ENCODE results near the gene PHF21B.

The PHF21B gene

DNA sequence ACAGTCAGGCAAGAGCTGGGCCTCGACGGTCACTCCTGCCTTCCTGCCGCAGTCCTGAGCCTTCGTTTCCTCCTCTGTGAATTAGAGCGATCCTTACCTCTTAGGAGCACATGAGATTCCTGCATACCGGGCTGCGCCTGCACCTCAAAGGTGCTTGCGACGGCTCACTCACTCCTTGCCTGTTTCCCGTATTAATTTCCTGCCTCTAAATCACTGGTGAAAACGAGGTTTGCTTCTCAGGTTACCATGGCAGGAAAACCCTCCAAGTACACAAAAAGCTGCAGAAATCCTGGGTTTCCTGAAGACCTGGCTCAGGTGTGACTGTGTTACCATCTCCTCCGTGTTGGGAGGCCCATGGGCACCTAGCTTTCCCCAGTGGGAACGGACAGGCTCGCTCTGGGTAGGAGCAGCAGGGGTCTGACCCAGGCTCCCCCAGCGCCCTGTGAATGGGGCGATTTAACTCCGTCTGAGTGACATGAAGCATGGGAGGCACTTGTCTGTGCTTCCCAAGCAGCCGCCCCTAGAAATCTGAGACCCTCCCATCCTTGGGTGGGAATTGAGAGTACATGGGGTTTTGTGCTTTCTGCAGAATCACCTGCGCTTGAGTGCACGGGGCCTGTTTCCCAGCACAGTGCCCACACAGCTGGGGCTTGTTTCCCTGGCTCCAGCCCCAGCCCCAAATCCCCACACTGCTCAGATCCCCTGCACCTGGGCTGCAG, 64.8 kb downstream of the PHF21B start:
- WGBS, 2 experiments (ENCODE audit: insufficient coverage in 2 of 2), result 88 to 90% methylated on average over 17 to 19 of the region's 20 CpGs
- peaks cover 11% of the 10 kb centered on the region for H3K4me1 ChIP-seq (ENCODE audit: control insufficient read depth, insufficient read depth, low read length, poor library complexity, severe bottlenecking)
- peaks cover 4% of the 10 kb centered on the region for H3K36me3 ChIP-seq (ENCODE audit: control insufficient read depth, insufficient read depth, low read length)
- no peaks in the 10 kb centered on the region for H3K9me3 ChIP-seq (ENCODE audit: control insufficient read depth, low read length)
- no peak overlapping the region for H3K4me3 ChIP-seq (ENCODE audit: extremely low read depth, insufficient read depth, low read length, poor library complexity, severe bottlenecking)
- no peak overlapping the region for H3K27ac ChIP-seq (ENCODE audit: low read depth, low read length, severe bottlenecking)

DNA sequence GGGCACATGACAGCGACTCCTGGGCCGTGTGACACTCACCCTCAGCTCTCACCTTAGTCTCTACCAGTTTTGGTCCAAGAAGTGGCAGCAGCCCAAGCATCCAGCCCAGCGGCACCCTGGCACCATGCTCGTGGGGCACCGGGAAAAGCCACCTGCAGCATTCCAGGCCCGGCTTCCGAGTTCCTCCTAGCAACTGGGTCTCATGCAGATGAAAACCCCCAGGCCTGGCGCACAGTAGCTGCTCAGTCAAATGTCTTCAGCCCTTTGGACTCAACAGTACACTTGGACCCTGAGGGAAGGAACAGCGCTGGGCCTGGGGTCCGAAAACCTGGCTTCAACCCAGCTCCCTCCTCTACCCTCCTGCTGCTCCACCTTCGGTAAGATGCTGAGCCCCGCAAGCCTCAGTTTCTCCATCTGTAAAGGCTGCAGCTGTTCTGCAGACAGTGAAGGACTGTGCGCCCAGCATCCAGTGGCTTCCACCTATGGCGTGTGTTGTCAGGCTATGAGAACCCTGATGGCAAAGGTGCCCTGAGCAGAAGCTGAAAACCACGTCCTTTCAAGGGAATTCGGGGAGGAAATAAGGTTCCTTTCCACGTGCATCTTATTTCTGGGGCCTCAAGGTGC, 66.0 kb downstream of the PHF21B start:
- H3K4me3 ChIP-seq (ENCODE audit: extremely low read depth, insufficient read depth, low read length, poor library complexity, severe bottlenecking), result no peak overlapping the region
- H3K27ac ChIP-seq (ENCODE audit: low read depth, low read length, severe bottlenecking), result no peak overlapping the region
- WGBS, 2 experiments (ENCODE audit: insufficient coverage in 2 of 2), result 90 to 93% methylated on average over 16 to 17 of the region's 17 CpGs
- H3K4me1 ChIP-seq (ENCODE audit: control insufficient read depth, insufficient read depth, low read length, poor library complexity, severe bottlenecking), result peaks cover 11% of the 10 kb centered on the region
- no peaks in the 10 kb centered on the region for H3K9me3 ChIP-seq (ENCODE audit: control insufficient read depth, low read length)
- H3K36me3 ChIP-seq (ENCODE audit: control insufficient read depth, insufficient read depth, low read length), result peaks cover 4% of the 10 kb centered on the region

DNA sequence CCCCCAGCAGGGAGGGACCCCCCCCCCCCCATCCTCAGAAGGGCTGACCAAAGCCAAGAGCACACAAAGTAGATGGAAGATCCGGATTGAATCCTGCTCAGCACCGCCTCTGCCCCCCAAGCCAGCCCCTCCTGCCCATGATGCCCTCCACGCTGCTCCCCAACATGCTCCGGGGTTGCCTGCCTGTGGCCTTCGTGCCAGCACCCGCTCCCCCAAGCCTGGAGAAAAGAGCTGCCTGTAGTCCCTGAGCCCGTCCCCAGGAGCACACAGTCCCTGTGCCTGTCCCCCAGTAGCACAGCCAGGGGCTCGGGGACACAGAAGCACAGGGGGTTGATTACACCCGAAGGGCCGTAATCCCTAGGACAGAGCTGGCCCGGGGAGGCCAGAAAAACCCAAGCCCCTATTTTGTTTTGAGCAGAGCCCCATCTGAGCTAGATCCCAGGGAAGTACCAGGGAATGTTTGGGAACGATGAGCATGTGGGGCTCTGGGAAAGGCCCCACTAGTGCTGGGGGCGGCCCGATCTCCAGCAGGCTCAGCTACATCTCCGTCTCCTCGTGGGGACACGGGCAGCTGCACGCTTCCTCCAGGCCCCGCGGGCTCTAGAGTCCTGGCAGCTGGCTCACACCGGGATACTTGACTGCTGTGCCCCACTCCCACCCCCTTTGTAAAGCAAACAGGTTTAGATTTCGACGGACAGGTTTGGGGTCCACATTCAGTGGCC, 66.7 kb downstream of the PHF21B start:
- no peaks in the 10 kb centered on the region for H3K9me3 ChIP-seq (ENCODE audit: control insufficient read depth, low read length)
- peaks cover 11% of the 10 kb centered on the region for H3K4me1 ChIP-seq (ENCODE audit: control insufficient read depth, insufficient read depth, low read length, poor library complexity, severe bottlenecking)
- no peak overlapping the region for H3K4me3 ChIP-seq (ENCODE audit: extremely low read depth, insufficient read depth, low read length, poor library complexity, severe bottlenecking)
- H3K27ac ChIP-seq (ENCODE audit: low read depth, low read length, severe bottlenecking), result no peak overlapping the region
- WGBS, 2 experiments (ENCODE audit: insufficient coverage in 2 of 2), result 83 to 85% methylated on average over 22 to 23 of the region's 23 CpGs
- H3K36me3 ChIP-seq (ENCODE audit: control insufficient read depth, insufficient read depth, low read length), result peaks cover 4% of the 10 kb centered on the region

DNA sequence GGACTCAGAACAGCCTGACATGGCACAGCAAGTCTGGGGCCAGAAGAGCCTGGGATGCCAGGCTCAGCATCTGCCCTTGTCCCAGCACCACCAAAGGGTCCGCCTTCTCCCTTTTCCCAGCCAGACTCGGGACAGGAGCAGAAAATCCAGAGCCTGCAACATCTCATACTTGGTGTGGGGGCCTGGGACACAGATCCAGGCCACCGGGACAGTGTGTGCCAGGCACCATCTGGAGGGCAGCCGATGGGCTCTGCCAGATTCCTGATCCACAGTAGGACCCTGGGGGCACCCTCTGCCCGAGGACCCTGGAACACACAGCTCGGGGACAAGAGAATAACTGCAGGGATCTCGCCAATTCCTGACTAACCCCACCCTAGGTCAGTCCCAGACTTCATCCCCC, 67.7 kb downstream of the PHF21B start:
- 93% methylated on average over 4 of the region's 7 CpGs for WGBS, 2 experiments (ENCODE audit: insufficient coverage in 2 of 2)

DNA sequence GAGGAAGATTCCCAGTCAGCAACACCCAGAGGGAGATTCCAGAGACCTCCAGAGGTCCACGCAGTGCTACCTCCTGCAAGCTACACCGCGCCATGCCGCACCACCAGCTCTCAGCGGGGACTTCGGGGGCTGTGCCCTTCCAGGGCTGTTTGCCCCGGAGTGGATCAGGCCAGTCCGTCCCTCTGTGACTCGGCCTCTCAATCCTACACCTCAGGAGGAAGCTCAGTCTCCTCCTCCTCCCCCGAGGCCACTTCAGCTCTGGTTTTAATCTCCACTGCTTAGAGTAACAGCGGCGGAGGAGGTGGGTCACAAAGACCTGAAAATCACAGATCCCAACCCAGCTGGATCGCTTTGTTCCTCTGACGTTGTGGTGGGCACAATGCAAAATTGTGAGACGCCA, 68.6 kb downstream of the PHF21B start:
- Histone ChIP-seq H3K4me3 (ENCODE audit: extremely low read depth, insufficient read depth, low read length, poor library complexity, severe bottlenecking) (no peak overlapping the region), H3K36me3 (ENCODE audit: control insufficient read depth, insufficient read depth, low read length) (peaks cover 4% of the 10 kb centered on the region), H3K9me3 (ENCODE audit: control insufficient read depth, low read length) (no peaks in the 10 kb centered on the region), H3K4me1 (ENCODE audit: control insufficient read depth, insufficient read depth, low read length, poor library complexity, severe bottlenecking) (peaks cover 11% of the 10 kb centered on the region), H3K27ac (ENCODE audit: low read depth, low read length, severe bottlenecking) (no peak overlapping the region)
- 46 to 70% methylated on average over 4 to 15 of the region's 15 CpGs for WGBS, 2 experiments (ENCODE audit: insufficient coverage in 2 of 2)

More for the DNA sequence above, 67.7 kb downstream of the PHF21B start:
- no peak overlapping the region for H3K27ac ChIP-seq (ENCODE audit: low read depth, low read length, severe bottlenecking)
- no peaks in the 10 kb centered on the region for H3K9me3 ChIP-seq (ENCODE audit: control insufficient read depth, low read length)
- peaks cover 11% of the 10 kb centered on the region for H3K4me1 ChIP-seq (ENCODE audit: control insufficient read depth, insufficient read depth, low read length, poor library complexity, severe bottlenecking)
- H3K36me3 ChIP-seq (ENCODE audit: control insufficient read depth, insufficient read depth, low read length), result peaks cover 4% of the 10 kb centered on the region
- no peak overlapping the region for H3K4me3 ChIP-seq (ENCODE audit: extremely low read depth, insufficient read depth, low read length, poor library complexity, severe bottlenecking)

DNA sequence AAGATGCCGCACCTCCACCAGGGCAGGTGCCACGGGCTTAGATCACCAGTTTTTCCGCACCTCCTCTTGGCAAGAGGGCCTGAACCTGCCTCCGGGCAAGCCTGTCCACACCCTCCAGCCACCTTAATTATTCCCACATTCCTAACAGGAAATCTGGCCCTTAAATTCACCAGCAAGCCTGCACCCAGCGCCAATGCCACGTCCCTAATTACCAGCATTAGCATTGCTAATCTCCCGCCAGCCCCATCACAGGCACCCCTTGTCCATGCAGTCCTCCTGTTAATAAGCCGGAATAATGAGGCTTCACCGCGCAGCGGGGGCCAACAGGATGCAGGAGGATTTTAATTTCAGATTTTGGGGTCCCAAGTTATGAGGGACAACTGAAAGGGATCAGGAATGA, 69.7 kb downstream of the PHF21B start:
- Histone ChIP-seq H3K4me1 (ENCODE audit: control insufficient read depth, insufficient read depth, low read length, poor library complexity, severe bottlenecking) (peaks cover 11% of the 10 kb centered on the region), H3K36me3 (ENCODE audit: control insufficient read depth, insufficient read depth, low read length) (peaks cover 4% of the 10 kb centered on the region), H3K27ac (ENCODE audit: low read depth, low read length, severe bottlenecking) (no peak overlapping the region), H3K9me3 (ENCODE audit: control insufficient read depth, low read length) (no peaks in the 10 kb centered on the region), H3K4me3 (ENCODE audit: extremely low read depth, insufficient read depth, low read length, poor library complexity, severe bottlenecking) (no peak overlapping the region)
- WGBS, 2 experiments (ENCODE audit: insufficient coverage in 2 of 2), result 74% methylated on average over 7 to 11 of the region's 11 CpGs

DNA sequence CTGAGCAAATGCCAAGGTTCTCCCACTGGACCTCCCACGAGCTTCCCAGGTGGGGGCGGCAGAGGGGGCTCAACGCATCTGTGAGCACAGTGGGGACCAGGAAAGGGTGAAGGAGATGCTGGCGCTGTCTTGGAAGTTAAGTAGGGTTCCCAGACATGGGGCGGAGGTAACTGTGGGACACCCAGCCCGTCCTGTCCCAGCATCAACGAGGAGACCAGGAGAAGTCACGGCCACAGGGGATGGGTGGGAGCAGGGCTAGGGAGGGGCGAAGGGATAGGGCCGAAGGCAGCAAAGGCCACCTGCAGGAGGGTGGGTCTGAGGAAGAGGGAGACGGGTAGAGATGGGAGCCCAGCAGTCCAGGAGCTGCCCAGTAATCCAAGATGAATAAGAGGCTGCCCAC, 70.4 kb downstream of the PHF21B start:
- no peaks in the 10 kb centered on the region for H3K9me3 ChIP-seq (ENCODE audit: control insufficient read depth, low read length)
- WGBS, 2 experiments (ENCODE audit: insufficient coverage in 2 of 2), result 90 to 99% methylated on average over 9 to 10 of the region's 11 CpGs
- H3K27ac ChIP-seq (ENCODE audit: low read depth, low read length, severe bottlenecking), result no peak overlapping the region
- H3K36me3 ChIP-seq (ENCODE audit: control insufficient read depth, insufficient read depth, low read length), result peaks cover 4% of the 10 kb centered on the region
- H3K4me3 ChIP-seq (ENCODE audit: extremely low read depth, insufficient read depth, low read length, poor library complexity, severe bottlenecking), result no peak overlapping the region
- H3K4me1 ChIP-seq (ENCODE audit: control insufficient read depth, insufficient read depth, low read length, poor library complexity, severe bottlenecking), result peaks cover 11% of the 10 kb centered on the region

DNA sequence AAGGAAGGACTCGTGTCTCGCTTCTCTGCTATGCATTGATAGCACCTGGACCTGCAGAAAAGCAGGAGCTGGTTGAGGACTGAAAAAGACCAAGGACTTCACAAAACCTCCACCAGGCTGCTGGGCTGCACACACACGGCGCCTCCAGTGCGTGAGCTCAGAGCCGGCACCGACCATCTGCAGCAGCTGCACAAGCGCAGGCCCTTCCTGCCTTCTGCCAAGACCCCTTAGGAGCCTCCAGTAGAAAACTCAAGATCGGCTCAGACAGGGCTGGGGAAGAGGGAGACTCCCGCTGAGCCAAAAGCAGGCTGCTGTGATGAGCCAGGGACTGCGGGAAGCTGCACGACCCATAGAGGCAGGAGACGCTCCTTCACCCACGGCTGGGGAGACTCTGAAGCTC, 70.9 kb downstream of the PHF21B start:
- Histone ChIP-seq H3K27ac (ENCODE audit: low read depth, low read length, severe bottlenecking) (no peak overlapping the region), H3K9me3 (ENCODE audit: control insufficient read depth, low read length) (no peaks in the 10 kb centered on the region), H3K4me3 (ENCODE audit: extremely low read depth, insufficient read depth, low read length, poor library complexity, severe bottlenecking) (no peak overlapping the region), H3K4me1 (ENCODE audit: control insufficient read depth, insufficient read depth, low read length, poor library complexity, severe bottlenecking) (peaks cover 11% of the 10 kb centered on the region), H3K36me3 (ENCODE audit: control insufficient read depth, insufficient read depth, low read length) (no peaks in the 10 kb centered on the region)
- 87 to 90% methylated on average over 10 to 12 of the region's 14 CpGs for WGBS, 2 experiments (ENCODE audit: insufficient coverage in 2 of 2)

DNA sequence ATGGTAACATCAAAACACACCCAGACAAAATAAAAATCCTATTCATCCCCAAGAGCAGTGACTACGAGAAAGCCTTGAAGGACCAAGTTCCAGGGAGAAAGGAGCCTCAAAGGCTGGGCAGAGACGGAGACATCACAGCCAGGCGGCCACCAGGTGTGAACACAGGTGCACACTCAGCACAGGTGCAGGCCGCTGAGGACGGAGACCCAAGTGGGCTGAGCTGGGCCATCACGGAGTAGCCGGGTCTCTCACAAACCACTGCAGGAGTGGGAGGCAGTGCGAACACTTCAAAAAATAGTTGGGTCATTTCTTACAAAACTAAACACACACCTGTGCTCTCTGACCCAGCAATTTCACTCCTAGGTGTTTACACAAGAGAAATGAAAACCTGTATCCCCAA, 72.6 kb downstream of the PHF21B start:
- 94 to 99% methylated on average over 8 of the region's 8 CpGs for WGBS, 2 experiments (ENCODE audit: insufficient coverage in 2 of 2)
- Histone ChIP-seq H3K4me1 (ENCODE audit: control insufficient read depth, insufficient read depth, low read length, poor library complexity, severe bottlenecking) (peaks cover 11% of the 10 kb centered on the region), H3K9me3 (ENCODE audit: control insufficient read depth, low read length) (no peaks in the 10 kb centered on the region), H3K36me3 (ENCODE audit: control insufficient read depth, insufficient read depth, low read length) (no peaks in the 10 kb centered on the region), H3K4me3 (ENCODE audit: extremely low read depth, insufficient read depth, low read length, poor library complexity, severe bottlenecking) (no peak overlapping the region), H3K27ac (ENCODE audit: low read depth, low read length, severe bottlenecking) (no peak overlapping the region)

DNA sequence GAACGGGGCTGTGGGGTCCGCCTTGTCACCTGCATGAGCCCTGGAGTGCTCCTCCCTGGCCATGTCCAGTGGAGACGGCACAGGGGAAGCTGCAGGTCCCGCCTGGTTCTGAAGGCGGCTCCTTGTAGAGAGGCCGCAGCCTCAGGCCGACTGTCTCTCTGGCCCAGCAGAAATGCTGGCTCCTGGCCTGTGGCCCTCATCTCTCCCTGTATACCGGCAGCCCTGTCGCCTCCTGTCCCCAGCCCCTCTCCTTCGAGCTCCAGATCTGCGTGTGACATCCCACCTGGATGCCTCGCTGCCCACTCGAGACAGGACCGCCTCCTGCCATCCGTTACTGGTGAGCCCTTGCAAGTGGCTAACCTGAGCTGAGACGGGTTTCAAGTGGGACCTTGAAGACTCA, 73.6 kb downstream of the PHF21B start:
- H3K9me3 ChIP-seq (ENCODE audit: control insufficient read depth, low read length), result no peaks in the 10 kb centered on the region
- 90 to 97% methylated on average over 11 to 14 of the region's 16 CpGs for WGBS, 2 experiments (ENCODE audit: insufficient coverage in 2 of 2)
- H3K4me3 ChIP-seq (ENCODE audit: extremely low read depth, insufficient read depth, low read length, poor library complexity, severe bottlenecking), result no peak overlapping the region
- peaks cover 10% of the 10 kb centered on the region for H3K4me1 ChIP-seq (ENCODE audit: control insufficient read depth, insufficient read depth, low read length, poor library complexity, severe bottlenecking)
- no peak overlapping the region for H3K27ac ChIP-seq (ENCODE audit: low read depth, low read length, severe bottlenecking)
- no peaks in the 10 kb centered on the region for H3K36me3 ChIP-seq (ENCODE audit: control insufficient read depth, insufficient read depth, low read length)

DNA sequence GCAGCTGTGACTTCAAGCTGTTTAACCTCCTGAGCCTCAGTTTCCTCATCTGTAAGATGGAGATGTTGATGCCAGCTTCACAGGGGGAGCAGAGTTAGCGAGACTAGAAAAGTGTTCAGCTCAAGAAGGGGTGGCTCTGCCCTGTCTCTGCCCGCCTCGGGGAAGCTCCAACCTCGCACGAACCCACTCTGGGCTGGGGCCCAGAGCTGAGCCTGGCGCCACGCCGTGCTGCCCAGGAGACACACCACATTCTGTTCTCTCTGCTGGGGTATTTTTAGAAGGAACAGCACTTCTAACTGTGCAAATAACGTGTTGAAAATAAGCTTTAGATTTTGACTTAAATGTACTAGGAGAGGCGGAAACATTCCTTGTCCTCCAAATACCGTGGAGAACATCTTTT, 74.1 kb downstream of the PHF21B start:
- Histone ChIP-seq H3K4me1 (ENCODE audit: control insufficient read depth, insufficient read depth, low read length, poor library complexity, severe bottlenecking) (peaks cover 8% of the 10 kb centered on the region), H3K36me3 (ENCODE audit: control insufficient read depth, insufficient read depth, low read length) (no peaks in the 10 kb centered on the region), H3K27ac (ENCODE audit: low read depth, low read length, severe bottlenecking) (no peak overlapping the region), H3K9me3 (ENCODE audit: control insufficient read depth, low read length) (no peaks in the 10 kb centered on the region), H3K4me3 (ENCODE audit: extremely low read depth, insufficient read depth, low read length, poor library complexity, severe bottlenecking) (no peak overlapping the region)
- WGBS, 2 experiments (ENCODE audit: insufficient coverage in 2 of 2), result 93 to 96% methylated on average over 7 to 11 of the region's 11 CpGs

Measured in mesodermal cell (in vitro differentiated cells).